ENCODE results near the gene MAF.

- TF ChIP-seq CTCF (IDR thresholded peaks at IDR 0.05; ENCODE audit: low read depth, low read length) = no peak
- TF ChIP-seq POLR2A (IDR thresholded peaks at IDR 0.05; ENCODE audit: extremely low read depth, insufficient read length) = no peak
- no peak for TF ChIP-seq MAX (IDR thresholded peaks at IDR 0.05; ENCODE audit: low read depth, low read length)
Measured at GRCh38 chr16:79634298-79634697, 33.8 kb upstream of the MAF start.
